ENCODE results near the gene KIAA0040.

KIAA0040 gene

DNA sequence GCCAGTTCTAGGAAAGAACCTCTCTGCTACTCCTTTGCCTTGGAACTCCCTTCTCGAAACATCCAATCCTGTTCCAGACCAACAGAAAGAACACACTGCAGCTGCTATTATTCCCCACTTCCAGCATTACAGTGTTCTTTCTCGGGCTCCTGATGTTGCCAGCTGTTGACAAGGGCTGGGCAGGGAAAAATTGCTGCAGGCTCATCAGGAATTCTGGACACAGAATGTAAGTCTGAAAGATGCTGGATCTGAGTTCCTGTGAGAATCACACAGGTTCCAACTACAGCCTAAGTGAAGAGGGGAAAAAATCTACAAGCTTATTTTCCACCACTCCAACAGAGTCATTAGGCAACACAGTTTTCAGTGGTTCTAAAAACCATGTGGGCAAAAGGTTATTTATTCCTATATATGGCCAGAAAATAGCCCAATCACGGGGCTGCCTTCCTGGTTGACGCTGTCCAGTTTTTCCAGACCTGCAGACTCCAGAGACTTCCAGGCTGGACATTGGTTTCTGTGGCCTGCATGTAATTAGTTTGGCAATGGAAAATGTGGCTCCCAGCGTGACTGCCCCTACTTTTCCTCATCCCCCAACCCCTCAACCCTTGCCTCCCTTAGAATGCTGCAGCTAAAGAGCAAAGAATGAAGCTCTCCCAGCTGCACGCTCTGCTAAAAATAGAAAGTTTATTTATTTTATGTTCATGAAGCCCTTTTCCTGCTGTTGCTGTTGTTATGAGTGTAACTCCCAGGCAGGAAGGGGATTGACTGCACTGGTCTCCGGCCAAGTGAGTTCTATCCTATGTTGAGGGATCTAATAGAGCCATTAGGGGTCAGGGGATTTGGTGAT, 8.3 kb upstream of the KIAA0040 start:
- DNase-seq = peak; percentile 56

- DNase-seq = no peak
Observed at GRCh38 chr1:175198332-175198731, 5.8 kb upstream of the KIAA0040 start.

DNA sequence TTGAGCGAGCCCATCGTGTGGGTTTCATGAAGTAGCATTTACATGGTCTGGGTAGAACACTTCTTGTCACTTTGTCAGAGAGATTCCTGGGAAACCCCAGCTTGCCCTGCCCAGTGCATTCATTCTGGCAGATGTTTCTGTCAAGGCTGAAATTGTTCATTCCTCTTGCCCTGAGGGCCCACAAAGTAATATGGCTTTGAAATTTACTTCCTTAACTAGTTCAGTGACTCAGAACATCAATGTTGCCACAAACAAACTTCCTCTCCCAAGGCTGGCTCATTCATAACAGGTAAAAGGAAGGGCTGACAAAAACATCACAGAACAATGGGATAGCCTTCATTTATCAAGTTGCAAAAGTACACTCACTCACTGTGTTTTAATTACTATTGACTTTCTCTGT, 5.0 kb upstream of the KIAA0040 start:
- no peak for DNase-seq

DNA sequence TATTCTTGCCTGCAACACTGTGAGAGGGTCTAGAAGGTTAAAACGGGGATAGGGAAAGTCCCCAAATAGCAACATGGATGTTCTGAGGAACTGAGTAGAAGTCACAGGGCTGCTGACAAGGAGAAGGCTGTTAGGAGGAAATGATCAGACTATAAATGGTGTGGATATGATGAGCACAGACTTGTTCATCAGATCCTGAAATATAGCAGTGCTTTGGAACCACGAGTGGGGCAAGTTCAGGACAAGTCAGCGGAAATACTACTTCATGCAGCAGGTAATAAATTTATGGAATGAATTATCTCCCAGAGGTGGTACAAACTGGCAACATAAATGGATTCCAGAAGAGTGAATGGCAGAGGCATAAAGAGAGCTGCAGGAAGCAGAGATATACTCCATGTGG, 3.2 kb upstream of the KIAA0040 start:
- DNase-seq = no peak

GRCh38 chr1:175195281-175195680, 2.7 kb upstream of the KIAA0040 start:
- DNase-seq = no peak

- DNase-seq = no peak
Observed at GRCh38 chr1:175193527-175193910, 943 bp upstream of the KIAA0040 start.

DNA sequence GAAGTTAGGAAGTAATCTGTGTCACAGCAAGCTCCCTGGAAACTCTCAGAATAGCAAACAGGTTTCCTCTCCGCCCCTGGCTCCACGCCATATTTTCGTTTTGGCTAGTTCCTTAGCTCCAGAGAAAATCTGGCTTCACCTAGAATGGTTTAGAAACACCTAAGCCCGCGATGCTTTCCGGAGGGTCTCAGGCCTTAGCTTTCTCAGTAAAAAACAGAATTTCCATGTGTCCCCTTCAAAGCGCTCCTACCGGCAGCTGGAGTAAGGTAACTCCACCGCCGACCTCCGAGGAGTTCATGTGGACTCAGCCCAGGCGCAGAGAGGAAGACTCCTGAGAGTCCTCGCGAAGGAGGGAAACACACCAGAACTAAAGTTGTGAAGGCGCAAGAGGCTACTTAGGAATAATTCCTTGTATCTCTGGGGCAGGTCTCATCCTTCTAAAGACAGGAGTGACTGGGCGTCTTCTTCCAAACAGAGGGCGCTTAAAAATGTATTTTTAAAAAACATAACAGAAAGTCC, 406 bp downstream of the KIAA0040 start:
- DNase-seq = peak; percentile 5

- DNase-seq = no peak
Observed at GRCh38 chr1:175191659-175192058, 917 bp downstream of the KIAA0040 start.

DNA sequence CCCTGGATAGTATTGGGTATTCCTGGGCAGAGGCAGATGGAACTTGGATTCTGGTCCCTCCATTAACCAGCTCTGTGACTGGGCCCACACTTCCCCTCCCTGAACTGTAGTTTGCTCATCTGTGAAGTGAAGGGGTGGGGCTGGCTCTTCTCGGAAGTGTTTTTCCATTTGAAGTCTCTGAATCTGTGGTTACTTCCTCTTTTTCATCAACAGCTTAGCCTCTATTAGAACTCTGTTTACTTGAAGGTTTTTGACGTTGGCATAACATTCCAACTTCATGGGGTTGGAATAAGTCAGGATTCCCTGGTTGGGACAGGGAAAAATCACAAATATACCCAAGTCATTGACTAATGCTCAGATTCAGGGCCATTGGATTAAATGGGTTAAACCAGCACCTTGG, 3.6 kb downstream of the KIAA0040 start:
- no peak for DNase-seq

DNA sequence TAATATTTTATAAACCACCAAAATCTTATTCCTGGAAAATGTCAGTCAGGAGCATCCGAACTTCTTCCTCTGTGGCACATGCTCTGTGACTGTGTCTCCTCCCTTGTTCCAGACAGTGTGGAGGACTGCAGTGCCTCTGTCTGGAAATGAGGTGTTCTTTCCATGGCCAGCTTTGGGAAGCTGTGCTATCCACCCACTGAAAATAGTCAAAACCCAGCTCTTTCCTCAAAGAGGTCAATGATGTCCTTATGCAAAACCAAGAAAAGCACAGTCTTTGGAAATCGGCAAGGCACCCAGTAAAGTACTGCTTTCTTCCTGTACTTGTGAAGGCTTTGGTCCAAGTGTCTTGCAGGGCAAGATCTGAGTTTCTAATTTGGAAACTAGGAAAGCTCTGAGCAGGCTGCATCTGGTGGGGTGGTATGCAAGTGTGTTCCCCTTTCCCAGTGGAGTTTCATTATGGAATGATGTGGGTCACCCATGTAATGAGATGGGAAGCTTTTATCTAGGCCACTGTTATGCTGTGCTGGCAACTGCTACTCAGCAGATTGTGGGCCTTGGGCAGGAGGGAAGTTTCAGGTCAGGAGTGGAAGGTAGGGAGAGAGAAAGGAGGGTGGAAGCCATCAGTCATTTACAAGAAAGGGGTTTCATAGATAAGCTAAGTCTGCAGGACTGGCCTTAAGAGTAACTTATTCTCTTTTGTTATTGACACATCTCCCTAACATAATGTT, 6.0 kb downstream of the KIAA0040 start:
- DNase-seq = no peak

GRCh38 chr1:175185903-175186302, 6.7 kb downstream of the KIAA0040 start:
- no peak for DNase-seq

- no peak for DNase-seq
Observed at GRCh38 chr1:175183586-175183985, 9.0 kb downstream of the KIAA0040 start.

- DNase-seq = no peak
Observed at GRCh38 chr1:175182201-175182746, 10.3 kb downstream of the KIAA0040 start.

DNA sequence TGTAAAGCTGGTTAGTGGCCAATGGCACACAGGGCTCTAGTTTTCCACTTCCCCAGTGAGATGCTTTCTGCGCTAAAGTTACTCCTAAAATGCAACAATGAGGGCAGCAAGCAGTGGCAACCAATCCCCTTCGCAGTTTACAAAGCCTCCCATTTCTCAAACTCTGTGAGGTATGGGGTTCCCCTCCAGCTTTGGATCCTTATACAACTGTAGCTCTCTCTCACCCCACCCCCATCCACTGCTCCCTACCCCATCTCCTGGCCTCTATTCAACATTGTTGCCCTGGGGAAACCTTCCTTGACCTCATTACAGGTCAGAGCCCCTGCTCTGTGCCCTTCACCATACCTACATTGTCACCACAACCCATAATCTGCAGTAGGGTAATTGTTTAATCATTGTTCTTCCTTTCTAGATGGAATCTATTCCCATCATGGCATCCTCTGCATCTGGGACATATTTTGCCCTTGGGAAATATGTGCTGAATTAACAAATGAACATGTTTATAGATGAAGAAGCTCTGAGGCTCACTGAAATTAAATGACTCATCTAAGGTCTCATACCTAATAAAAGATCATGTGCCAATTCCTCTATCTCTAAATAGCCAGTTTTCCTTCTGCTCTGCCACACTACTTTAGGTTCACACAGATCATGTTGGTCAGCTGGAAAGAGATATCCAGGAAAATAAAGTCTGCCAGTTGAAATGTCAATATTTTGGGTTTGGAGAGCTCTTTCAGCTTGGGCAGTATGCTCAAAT, 12.6 kb downstream of the KIAA0040 start:
- DNase-seq = no peak

GRCh38 chr1:175178456-175178855, 14.1 kb downstream of the KIAA0040 start:
- no peak for DNase-seq

- no peak for DNase-seq
Observed at GRCh38 chr1:175178056-175178455, 14.5 kb downstream of the KIAA0040 start.

- DNase-seq = no peak
Observed at GRCh38 chr1:175176246-175176645, 16.3 kb downstream of the KIAA0040 start.

DNA sequence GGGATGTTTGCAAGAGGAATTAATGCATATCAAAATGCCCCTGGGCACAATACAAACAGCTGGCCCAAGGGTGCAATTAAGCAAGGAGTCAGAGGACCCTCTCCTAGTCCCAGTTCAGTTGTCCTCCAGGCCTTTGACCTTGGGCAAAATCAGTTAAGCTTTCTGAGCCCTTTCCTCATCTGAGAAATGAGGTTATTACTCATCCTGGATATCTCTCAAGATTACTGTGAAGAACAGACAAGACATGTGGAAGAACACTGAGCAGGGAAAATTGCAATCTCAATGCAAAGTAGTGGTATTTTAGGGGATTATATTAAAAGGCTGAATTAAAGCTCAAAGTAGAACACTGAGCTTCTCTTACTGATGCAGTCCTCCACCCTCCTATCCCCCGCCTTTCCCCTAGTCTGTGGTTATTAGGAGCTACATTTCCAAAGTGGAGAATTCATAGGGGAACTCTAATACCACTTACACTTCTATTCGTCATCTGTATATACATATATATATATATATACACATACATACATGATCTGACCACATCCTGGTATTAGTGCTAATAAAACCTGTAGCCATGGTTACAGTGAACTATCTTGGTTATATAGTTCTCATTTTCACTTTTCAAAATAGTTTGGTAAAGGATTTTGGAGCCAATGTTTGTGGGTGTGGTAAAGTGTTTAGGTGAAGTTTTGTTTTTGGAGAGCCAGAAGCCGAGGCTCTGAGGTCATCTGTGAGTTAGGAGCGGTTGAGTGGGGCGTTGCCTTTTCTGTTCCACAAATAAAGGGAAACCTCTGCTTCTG, 18.1 kb downstream of the KIAA0040 start:
- no peak for DNase-seq

DNA sequence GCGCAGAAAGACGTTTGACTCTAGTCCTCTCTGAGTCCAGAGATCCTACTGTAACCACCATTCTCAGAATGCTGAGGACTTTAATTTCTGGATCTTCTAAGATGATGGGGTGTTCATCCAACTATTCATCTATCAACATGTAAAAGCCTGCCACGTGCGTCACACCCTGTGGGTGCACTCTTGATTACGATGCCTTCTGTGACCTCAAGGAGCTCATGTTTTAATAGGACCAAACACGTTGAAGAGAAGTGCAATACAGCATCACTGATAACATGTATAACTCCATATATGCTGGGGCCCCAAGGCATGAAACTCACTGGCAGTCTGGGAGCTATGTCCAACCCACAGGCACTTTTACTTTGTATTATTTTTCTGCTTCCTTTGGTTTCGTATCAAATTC, 19.0 kb downstream of the KIAA0040 start:
- DNase-seq = no peak

DNA sequence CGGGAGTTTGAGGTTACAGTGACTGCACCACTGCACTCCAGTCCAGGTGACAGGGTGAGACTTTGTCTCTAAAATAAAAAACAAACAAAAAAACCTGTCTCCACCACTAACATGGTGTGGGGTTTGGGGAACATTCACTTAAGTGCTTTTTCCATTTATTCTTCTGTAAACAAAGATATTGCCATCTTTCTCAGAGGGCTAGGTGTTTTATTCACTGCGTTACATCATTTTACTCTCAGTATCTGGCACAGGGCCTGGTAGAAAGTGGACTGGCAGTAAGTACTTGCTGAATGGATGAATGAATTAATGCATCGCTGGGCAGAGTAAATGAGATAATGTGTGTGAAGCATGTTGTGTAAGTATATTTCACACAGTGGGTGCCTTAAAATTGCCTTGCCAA, 20.1 kb downstream of the KIAA0040 start:
- no peak for DNase-seq

GRCh38 chr1:175171036-175171913, 21.3 kb downstream of the KIAA0040 start:
- DNase-seq = no peak

All from NCI-H1694 treated with DMSO at 0.1 percent for 48 hours (cell line).